ENCODE data around the gene EARS2.
"Not testable (repeated sequence)": the region's sequence is repeated elsewhere in the genome, so short reads cannot be mapped to it uniquely, and the experiment has no call there.

- TF ChIP-seq, protein P1, sequence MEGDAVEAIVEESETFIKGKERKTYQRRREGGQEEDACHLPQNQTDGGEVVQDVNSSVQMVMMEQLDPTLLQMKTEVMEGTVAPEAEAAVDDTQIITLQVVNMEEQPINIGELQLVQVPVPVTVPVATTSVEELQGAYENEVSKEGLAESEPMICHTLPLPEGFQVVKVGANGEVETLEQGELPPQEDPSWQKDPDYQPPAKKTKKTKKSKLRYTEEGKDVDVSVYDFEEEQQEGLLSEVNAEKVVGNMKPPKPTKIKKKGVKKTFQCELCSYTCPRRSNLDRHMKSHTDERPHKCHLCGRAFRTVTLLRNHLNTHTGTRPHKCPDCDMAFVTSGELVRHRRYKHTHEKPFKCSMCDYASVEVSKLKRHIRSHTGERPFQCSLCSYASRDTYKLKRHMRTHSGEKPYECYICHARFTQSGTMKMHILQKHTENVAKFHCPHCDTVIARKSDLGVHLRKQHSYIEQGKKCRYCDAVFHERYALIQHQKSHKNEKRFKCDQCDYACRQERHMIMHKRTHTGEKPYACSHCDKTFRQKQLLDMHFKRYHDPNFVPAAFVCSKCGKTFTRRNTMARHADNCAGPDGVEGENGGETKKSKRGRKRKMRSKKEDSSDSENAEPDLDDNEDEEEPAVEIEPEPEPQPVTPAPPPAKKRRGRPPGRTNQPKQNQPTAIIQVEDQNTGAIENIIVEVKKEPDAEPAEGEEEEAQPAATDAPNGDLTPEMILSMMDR (IDR thresholded peaks at IDR 0.05): not testable (repeated sequence)
- TF ChIP-seq POLR2A (IDR thresholded peaks at IDR 0.05): not testable (repeated sequence)
These were observed 46.3 kb downstream of the EARS2 start for GRCh38 chr16:23510915-23511270.

Data from adrenal gland (tissue), 5 donors.